ENCODE measurements around the gene DGKD.

DNA sequence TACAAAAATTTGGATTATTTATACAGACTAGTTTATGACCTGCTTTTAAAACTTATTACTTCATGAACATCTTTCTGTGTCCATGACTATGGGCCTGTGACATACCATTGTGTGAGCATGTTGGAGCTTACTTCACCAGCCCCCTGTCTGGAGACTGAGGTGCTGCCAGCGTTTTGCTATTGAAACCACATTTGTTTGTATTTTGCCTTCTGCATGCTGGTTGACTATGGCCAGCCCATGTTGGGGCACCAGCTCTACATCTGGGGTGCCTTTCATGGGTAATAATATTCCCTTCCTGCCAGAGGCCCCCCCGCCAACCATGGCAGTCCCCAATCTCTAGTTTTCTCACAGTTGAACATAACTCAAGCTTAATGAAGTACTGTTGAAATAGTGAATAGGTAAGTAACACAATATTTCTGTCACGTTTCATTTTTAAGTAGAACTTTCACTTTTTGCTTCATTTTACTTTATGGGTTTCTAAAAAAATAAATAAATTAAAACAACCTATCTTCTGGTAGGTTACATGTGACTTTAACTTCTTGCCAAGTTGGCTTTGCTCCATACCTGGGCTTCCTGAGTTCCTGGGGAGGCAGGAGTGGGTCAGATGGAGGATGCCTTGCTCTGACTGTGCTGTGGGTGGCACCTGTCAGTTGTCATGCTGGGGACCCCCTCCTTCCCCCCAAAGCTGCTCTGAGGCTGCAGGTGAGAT is 63.9 kb downstream of the DGKD start:
- TF ChIP-seq GATA2 (IDR thresholded peaks at IDR 0.05; ENCODE audit: low read depth, low read length) (no peak), GATA3 (IDR thresholded peaks at IDR 0.05; ENCODE audit: low read depth, low read length) (no peak)

Data from SH-SY5Y (cell line).